Stimulated activated naive CD8-positive, alpha-beta T cell treated with anti-CD3 and anti-CD28 coated beads, Interleukin-15, Interleukin-2, amounts not matched to agents 100 ng/mL and 50 ng/mL, for 24 hours (primary cell): Measurements from ENCODE around the gene LMX1B.

Experiments
- H3K27ac Mint-ChIP-seq: one replicate; pipeline ENCODE4 v1.8.0; 2021; ENCODE audit warnings: mild to moderate bottlenecking, mixed read lengths
- H3K27me3 Mint-ChIP-seq: one replicate; pipeline ENCODE4 v1.8.0; 2021; ENCODE audit warnings: mixed read lengths
- H3K36me3 Mint-ChIP-seq: one replicate; pipeline ENCODE4 v1.8.0; 2021; ENCODE audit warnings: low read depth, mixed read lengths
- H3K4me1 Mint-ChIP-seq: one replicate; pipeline ENCODE4 v1.8.0; 2021; ENCODE audit warnings: low read depth, mixed read lengths
- H3K4me3 Mint-ChIP-seq: one replicate; pipeline ENCODE4 v1.8.0; 2021; ENCODE audit warnings: mild to moderate bottlenecking, mixed read lengths
- H3K9me3 Mint-ChIP-seq: one replicate; pipeline ENCODE4 v1.8.0; 2021; ENCODE audit warnings: mixed read lengths

LMX1B gene

GRCh38 chr9:126666155-126666803, 52.6 kb downstream of the LMX1B start:
- Mint-ChIP-seq H3K27me3 (peaks cover 26% of the 10 kb centered on the region), H3K36me3 (no peaks in the 10 kb centered on the region), H3K27ac (no peak overlapping the region), H3K4me1 (no peaks in the 10 kb centered on the region), H3K4me3 (no peak overlapping the region), H3K9me3 (no peaks in the 10 kb centered on the region)

GRCh38 chr9:126667190-126668055, 53.7 kb downstream of the LMX1B start:
- Mint-ChIP-seq H3K4me1 (no peaks in the 10 kb centered on the region), H3K36me3 (no peaks in the 10 kb centered on the region), H3K27me3 (peaks cover 32% of the 10 kb centered on the region), H3K27ac (no peak overlapping the region), H3K9me3 (no peaks in the 10 kb centered on the region), H3K4me3 (no peak overlapping the region)

GRCh38 chr9:126668058-126668457, 54.3 kb downstream of the LMX1B start:
- Mint-ChIP-seq H3K4me3 (no peak overlapping the region), H3K9me3 (no peaks in the 10 kb centered on the region), H3K27ac (no peak overlapping the region), H3K27me3 (peaks cover 36% of the 10 kb centered on the region), H3K4me1 (no peaks in the 10 kb centered on the region), H3K36me3 (no peaks in the 10 kb centered on the region)

- Mint-ChIP-seq H3K27me3 (peaks cover 41% of the 10 kb centered on the region), H3K36me3 (no peaks in the 10 kb centered on the region), H3K27ac (no peak overlapping the region), H3K4me1 (no peaks in the 10 kb centered on the region), H3K4me3 (no peak overlapping the region), H3K9me3 (no peaks in the 10 kb centered on the region)
Observed at GRCh38 chr9:126669108-126669507, 55.4 kb downstream of the LMX1B start.

- Mint-ChIP-seq H3K36me3 (no peaks in the 10 kb centered on the region), H3K4me1 (no peaks in the 10 kb centered on the region), H3K9me3 (no peaks in the 10 kb centered on the region), H3K27ac (no peak overlapping the region), H3K4me3 (no peak overlapping the region), H3K27me3 (peaks cover 43% of the 10 kb centered on the region)
Observed at GRCh38 chr9:126670270-126670669, 56.5 kb downstream of the LMX1B start.

- Mint-ChIP-seq H3K4me1 (peaks cover 4% of the 10 kb centered on the region), H3K27ac (no peak overlapping the region), H3K4me3 (no peak overlapping the region), H3K27me3 (peaks cover 40% of the 10 kb centered on the region), H3K9me3 (no peaks in the 10 kb centered on the region), H3K36me3 (peaks cover 3% of the 10 kb centered on the region)
Observed at GRCh38 chr9:126671381-126671831, 57.7 kb downstream of the LMX1B start.

- peaks cover 3% of the 10 kb centered on the region for H3K36me3 Mint-ChIP-seq
- no peak overlapping the region for H3K27ac Mint-ChIP-seq
- H3K9me3 Mint-ChIP-seq: no peaks in the 10 kb centered on the region
- peaks cover 42% of the 10 kb centered on the region for H3K27me3 Mint-ChIP-seq
- no peak overlapping the region for H3K4me3 Mint-ChIP-seq
- H3K4me1 Mint-ChIP-seq: peaks cover 7% of the 10 kb centered on the region
Observed at GRCh38 chr9:126671983-126672382, 58.3 kb downstream of the LMX1B start.

GRCh38 chr9:126672634-126673284, 59.0 kb downstream of the LMX1B start:
- Mint-ChIP-seq H3K4me1 (peaks cover 15% of the 10 kb centered on the region), H3K27me3 (peaks cover 50% of the 10 kb centered on the region), H3K36me3 (peaks cover 3% of the 10 kb centered on the region), H3K4me3 (no peak overlapping the region), H3K27ac (no peak overlapping the region), H3K9me3 (no peaks in the 10 kb centered on the region)

- peaks cover 56% of the 10 kb centered on the region for H3K27me3 Mint-ChIP-seq
- no peak overlapping the region for H3K4me3 Mint-ChIP-seq
- peaks cover 18% of the 10 kb centered on the region for H3K4me1 Mint-ChIP-seq
Observed at GRCh38 chr9:126673689-126674364, 60.1 kb downstream of the LMX1B start.

GRCh38 chr9:126674365-126675146, 60.8 kb downstream of the LMX1B start:
- no peaks in the 10 kb centered on the region for H3K9me3 Mint-ChIP-seq
- peaks cover 24% of the 10 kb centered on the region for H3K4me1 Mint-ChIP-seq
- peaks cover 3% of the 10 kb centered on the region for H3K36me3 Mint-ChIP-seq
- H3K27ac Mint-ChIP-seq: no peak overlapping the region
- no peak overlapping the region for H3K4me3 Mint-ChIP-seq
- H3K27me3 Mint-ChIP-seq: peaks cover 63% of the 10 kb centered on the region

More at GRCh38 chr9:126673689-126674364, 60.1 kb downstream of the LMX1B start:
- H3K36me3 Mint-ChIP-seq: peaks cover 3% of the 10 kb centered on the region
- H3K9me3 Mint-ChIP-seq: no peaks in the 10 kb centered on the region
- no peak overlapping the region for H3K27ac Mint-ChIP-seq

- no peak overlapping the region for H3K27ac Mint-ChIP-seq
- H3K27me3 Mint-ChIP-seq: peaks cover 67% of the 10 kb centered on the region
- no peaks in the 10 kb centered on the region for H3K9me3 Mint-ChIP-seq
- H3K4me1 Mint-ChIP-seq: peaks cover 24% of the 10 kb centered on the region
- H3K36me3 Mint-ChIP-seq: peaks cover 3% of the 10 kb centered on the region
- no peak overlapping the region for H3K4me3 Mint-ChIP-seq
Observed at GRCh38 chr9:126675147-126675467, 61.4 kb downstream of the LMX1B start.

- H3K27ac Mint-ChIP-seq: no peak overlapping the region
- no peaks in the 10 kb centered on the region for H3K9me3 Mint-ChIP-seq
- H3K27me3 Mint-ChIP-seq: peaks cover 75% of the 10 kb centered on the region
- H3K4me1 Mint-ChIP-seq: peaks cover 24% of the 10 kb centered on the region
- peaks cover 3% of the 10 kb centered on the region for H3K36me3 Mint-ChIP-seq
- H3K4me3 Mint-ChIP-seq: no peak overlapping the region
Observed at GRCh38 chr9:126676102-126676684, 62.5 kb downstream of the LMX1B start.

- H3K4me3 Mint-ChIP-seq: no peak overlapping the region
- H3K27me3 Mint-ChIP-seq: peaks cover 78% of the 10 kb centered on the region
- H3K9me3 Mint-ChIP-seq: no peaks in the 10 kb centered on the region
- H3K27ac Mint-ChIP-seq: no peak overlapping the region
- peaks cover 24% of the 10 kb centered on the region for H3K4me1 Mint-ChIP-seq
- H3K36me3 Mint-ChIP-seq: peaks cover 3% of the 10 kb centered on the region
Observed at GRCh38 chr9:126676685-126677143, 63.0 kb downstream of the LMX1B start.
